Common myeloid progenitor, CD34-positive (primary cell): ENCODE measurements around the gene CCNG2.
A peak's percentile ranks its signal among the peaks of the same experiment; 100 is the strongest.

Source experiments
- CTCF ChIA-PET: fragments of 350-600 bp; sonication (Branson Sonifier 250); formaldehyde crosslinking; loops from one replicate; lab custom pipeline; 2021; ENCODE audit warnings: antibody characterized with exemption; lab: Charles Lee
- POLR2A ChIA-PET: fragments of 350-600 bp; sonication (Branson Sonifier 250); formaldehyde crosslinking; loops from one replicate; lab custom pipeline; 2021; ENCODE audit warnings: antibody characterized with exemption; lab: Charles Lee
- DNase-seq, 3 donors: peaks; one replicate each; pipeline versions ENCODE4 v3.0.0 to v3.0.0-alpha.2; 2013
- H3K27ac ChIP-seq, 2 experiments: 1 replicate in 1 of 2; 2 replicates in 1 of 2; pipeline ENCODE4 v1.7.0; 2013; ENCODE audit warnings: inconsistent platforms in 2 of 2, low read length in 2 of 2, mild to moderate bottlenecking in 2 of 2, low read depth in 1 of 2, moderate library complexity in 1 of 2; ENCODE audit not compliant: severe bottlenecking in 2 of 2, insufficient read depth in 1 of 2, poor library complexity in 1 of 2
- H3K27me3 ChIP-seq, 5 experiments: replicated peaks in 2 of 5; 1 replicate in 3 of 5; 2 replicates in 2 of 5; pipeline versions ENCODE4 v1.6.1 to v1.7.0; 2013; ENCODE audit warnings: low read length in 4 of 5, mild to moderate bottlenecking in 2 of 5, moderate library complexity in 2 of 5, inconsistent platforms in 1 of 5; ENCODE audit not compliant: insufficient read depth in 5 of 5, control insufficient read depth in 4 of 5
- H3K36me3 ChIP-seq, 4 experiments: 1 replicate in 2 of 4; 2 replicates in 2 of 4; pipeline versions ENCODE4 v1.6.1 to v1.7.0; 2013; ENCODE audit warnings: low read length in 3 of 4, control low read depth in 1 of 4, mild to moderate bottlenecking in 1 of 4; ENCODE audit not compliant: control insufficient read depth in 4 of 4, insufficient read depth in 4 of 4
- H3K4me1 ChIP-seq, 4 experiments: 1 replicate in 3 of 4; 2 replicates in 1 of 4; pipeline versions ENCODE4 v1.6.1 to v1.7.1; 2013; ENCODE audit warnings: low read length in 3 of 4, mild to moderate bottlenecking in 3 of 4, control low read depth in 1 of 4, inconsistent platforms in 1 of 4, moderate library complexity in 1 of 4; ENCODE audit not compliant: control insufficient read depth in 4 of 4, insufficient read depth in 4 of 4; ENCODE audit errors: control extremely low read depth in 1 of 4
- H3K4me3 ChIP-seq, 7 experiments: 1 replicate in 4 of 7; 2 replicates in 3 of 7; pipeline versions ENCODE4 v1.5.1 to v1.7.0; 2013; ENCODE audit warnings: mild to moderate bottlenecking in 7 of 7, low read length in 6 of 7, moderate library complexity in 6 of 7, inconsistent platforms in 2 of 7, low read depth in 2 of 7, control low read depth in 1 of 7; ENCODE audit not compliant: insufficient read depth in 4 of 7, control insufficient read depth in 1 of 7; ENCODE audit errors: extremely low read depth in 1 of 7
- H3K9me3 ChIP-seq, 5 experiments: 1 replicate in 4 of 5; 2 replicates in 1 of 5; pipeline versions ENCODE4 v1.6.1 to v1.7.1; 2013; ENCODE audit warnings: low read length in 4 of 5, mild to moderate bottlenecking in 2 of 5, inconsistent platforms in 1 of 5, low read depth in 1 of 5, moderate library complexity in 1 of 5; ENCODE audit not compliant: control insufficient read depth in 4 of 5, insufficient read depth in 2 of 5; ENCODE audit errors: control extremely low read depth in 1 of 5
- WGBS: methylation state at CpG from one replicate; pipeline ENCODE4 v1.1.5; 2013; ENCODE audit not compliant: insufficient coverage; 5-methylcytosine and 5-hydroxymethylcytosine counted together

The CCNG2 gene

DNA sequence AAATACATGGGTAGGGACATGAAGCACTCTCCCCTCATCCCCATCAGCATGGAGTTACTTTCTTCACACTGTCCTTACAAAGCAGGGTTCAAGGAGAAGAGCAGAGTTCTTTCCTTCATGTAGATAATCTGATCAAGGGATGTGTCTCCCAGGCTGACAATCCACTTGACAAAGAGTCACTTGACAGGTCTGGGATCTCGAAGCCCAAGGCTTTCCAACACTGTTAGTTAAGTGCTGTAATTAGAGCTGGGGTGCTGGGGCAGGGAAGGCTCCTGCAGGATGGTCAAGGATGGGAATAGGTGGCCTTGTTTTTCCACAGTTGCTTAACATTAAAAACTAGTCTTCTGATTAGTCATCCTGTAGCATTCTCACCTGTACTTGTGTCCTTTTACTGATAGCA, 38.0 kb downstream of the CCNG2 start:
- ChIA-PET POLR2A (interaction anchor here (1.9 kb wide), 1 partner anchor 37 kb away, joined by 8 read pairs; the partner anchor contains the start of gene CCNG2), CTCF (interaction anchor here (0.9 to 18.9 kb wide), 6 partner anchors 9 to 146 kb away, joined by 3 to 364 read pairs (median 4); no protein-coding TSS in a partner anchor)
- H3K27me3 ChIP-seq = no peaks in the 10 kb centered on the region
- no peak overlapping the region for H3K4me3 ChIP-seq
- DNase-seq = no peak
- peaks cover 13 to 36% (median 22%) of the 10 kb centered on the region in 4 experiments for H3K4me1 ChIP-seq
- no peaks in the 10 kb centered on the region for H3K36me3 ChIP-seq
- H3K27ac ChIP-seq = no peak overlapping the region
- WGBS = no CpG with 5 or more reads among the region's 1 CpG
- no peaks in the 10 kb centered on the region for H3K9me3 ChIP-seq

DNA sequence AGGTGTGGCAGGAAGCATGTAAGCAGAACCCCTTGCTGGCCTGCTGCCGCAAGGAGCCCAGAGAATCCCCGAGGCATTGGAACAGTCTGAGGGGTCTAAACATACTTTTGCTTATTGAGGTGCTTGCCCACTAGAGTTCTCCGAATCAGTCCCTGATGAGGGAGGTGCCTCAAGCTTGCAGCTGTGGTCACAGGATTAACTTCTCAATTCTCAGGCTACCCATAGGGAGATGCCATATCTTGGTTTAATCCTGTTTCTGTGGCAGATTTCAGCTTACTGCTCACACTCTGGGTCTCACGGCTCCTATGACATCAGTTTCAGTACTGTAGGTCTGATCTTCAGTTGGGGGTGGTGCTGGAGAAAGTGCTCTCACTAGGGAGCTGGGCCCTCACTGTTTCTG, 39.9 kb downstream of the CCNG2 start:
- POLR2A ChIA-PET = interaction anchor here (0.6 kb wide), 1 partner anchor 116 kb away, joined by 3 read pairs; no protein-coding TSS in a partner anchor
- WGBS = 11% methylated on average over 4 of the region's 4 CpGs
- Histone ChIP-seq H3K4me3 (no peak overlapping the region), H3K36me3 (no peaks in the 10 kb centered on the region), H3K9me3 (no peaks in the 10 kb centered on the region), H3K4me1 (peaks cover 13 to 36% (median 22%) of the 10 kb centered on the region in 4 experiments), H3K27ac (no peak overlapping the region), H3K27me3 (no peaks in the 10 kb centered on the region)
- CTCF ChIA-PET = interaction anchor here (0.8 to 18.9 kb wide), 8 partner anchors 11 to 147 kb away, joined by 3 to 364 read pairs (median 4); no protein-coding TSS in a partner anchor
- peak; percentile 58 to 96 (median 95) for DNase-seq

DNA sequence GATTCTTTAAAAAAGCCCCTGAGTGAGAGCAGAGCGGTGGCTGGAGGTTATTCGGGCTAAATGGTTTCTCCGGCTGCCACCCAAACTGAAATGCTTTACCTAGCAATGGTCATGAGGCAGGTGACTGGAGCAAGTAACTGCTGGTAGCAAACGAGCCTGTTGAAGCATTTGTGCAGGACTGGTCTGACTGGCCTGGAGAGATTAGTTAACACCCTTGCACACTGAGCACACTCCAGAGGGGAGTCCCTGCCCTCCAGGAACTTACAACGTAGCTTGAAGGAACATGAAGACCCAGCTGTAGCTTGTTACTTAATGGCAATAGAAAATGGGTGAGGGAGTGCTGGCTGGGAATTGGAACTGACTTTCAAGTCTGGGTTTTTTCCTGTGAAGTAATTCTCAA, 40.4 kb downstream of the CCNG2 start:
- Histone ChIP-seq H3K4me1 (peaks cover 13 to 36% (median 22%) of the 10 kb centered on the region in 4 experiments), H3K27me3 (no peaks in the 10 kb centered on the region), H3K27ac (no peak overlapping the region), H3K4me3 (no peak overlapping the region), H3K36me3 (no peaks in the 10 kb centered on the region), H3K9me3 (no peaks in the 10 kb centered on the region)
- 97% methylated on average over 4 of the region's 5 CpGs for WGBS
- DNase-seq = no peak
- POLR2A ChIA-PET = interaction anchor here (0.6 kb wide), 1 partner anchor 116 kb away, joined by 3 read pairs; no protein-coding TSS in a partner anchor
- CTCF ChIA-PET = interaction anchor here (0.6 to 18.9 kb wide), 10 partner anchors 10 to 148 kb away, joined by 3 to 364 read pairs (median 4); no protein-coding TSS in a partner anchor

DNA sequence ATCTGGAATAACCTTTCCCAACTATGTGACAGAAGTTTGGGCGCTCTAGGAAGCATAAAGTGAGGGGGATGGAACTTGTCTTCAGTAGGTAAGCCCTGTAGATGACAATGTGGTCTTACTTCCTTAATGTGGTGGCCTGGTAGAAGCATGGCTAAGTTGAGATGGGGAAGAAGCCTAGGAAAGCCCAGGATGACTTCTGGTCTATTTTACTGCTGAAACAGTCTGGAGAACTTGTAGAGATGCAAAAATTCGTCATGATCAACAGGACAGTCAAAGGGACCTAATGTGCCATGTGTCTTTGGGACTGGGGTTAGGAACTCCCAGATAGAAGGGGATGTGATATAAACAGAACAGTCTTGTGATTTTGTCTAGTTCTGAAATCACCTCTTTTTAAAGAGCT, 40.8 kb downstream of the CCNG2 start:
- DNase-seq = no peak
- H3K4me3 ChIP-seq = no peak overlapping the region
- H3K27ac ChIP-seq = no peak overlapping the region
- H3K4me1 ChIP-seq = peaks cover 13 to 36% (median 22%) of the 10 kb centered on the region in 4 experiments
- POLR2A ChIA-PET = no interaction called here
- WGBS = 100% methylated on average over 1 of the region's 2 CpGs
- CTCF ChIA-PET = interaction anchor here (0.6 to 18.9 kb wide), 9 partner anchors 10 to 148 kb away, joined by 3 to 364 read pairs (median 4); no protein-coding TSS in a partner anchor
- no peaks in the 10 kb centered on the region for H3K27me3 ChIP-seq
- H3K9me3 ChIP-seq = no peaks in the 10 kb centered on the region
- no peaks in the 10 kb centered on the region for H3K36me3 ChIP-seq

DNA sequence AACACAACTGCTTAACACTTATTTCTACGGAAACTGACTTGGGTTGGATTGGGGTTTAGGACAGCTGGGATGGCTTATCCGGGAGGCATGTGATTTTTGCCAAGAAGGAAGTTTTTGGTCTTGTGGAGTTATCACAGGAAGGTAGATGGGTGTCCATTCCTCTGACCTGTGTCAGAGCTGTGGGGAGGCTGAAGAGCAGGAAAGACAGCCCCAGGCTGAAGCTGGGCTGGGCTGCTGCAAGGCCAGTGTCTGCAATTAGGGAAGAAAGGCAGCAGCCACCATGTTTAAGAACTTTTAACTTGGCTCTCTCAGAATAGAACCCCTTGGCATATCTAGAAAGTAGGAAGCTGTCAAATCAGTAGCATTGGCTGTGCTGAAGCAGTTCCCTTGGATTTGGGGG, 42.3 kb downstream of the CCNG2 start:
- Histone ChIP-seq H3K27me3 (no peaks in the 10 kb centered on the region), H3K9me3 (no peaks in the 10 kb centered on the region), H3K4me1 (peaks cover 5 to 26% (median 15%) of the 10 kb centered on the region in 4 experiments), H3K27ac (no peak overlapping the region), H3K4me3 (no peak overlapping the region), H3K36me3 (no peaks in the 10 kb centered on the region)
- 80% methylated on average over 1 of the region's 2 CpGs for WGBS
- ChIA-PET POLR2A (no interaction called here), CTCF (interaction anchor here (0.9 to 18.9 kb wide), 9 partner anchors 9 to 150 kb away, joined by 3 to 364 read pairs (median 6); no protein-coding TSS in a partner anchor)
- DNase-seq = no peak

DNA sequence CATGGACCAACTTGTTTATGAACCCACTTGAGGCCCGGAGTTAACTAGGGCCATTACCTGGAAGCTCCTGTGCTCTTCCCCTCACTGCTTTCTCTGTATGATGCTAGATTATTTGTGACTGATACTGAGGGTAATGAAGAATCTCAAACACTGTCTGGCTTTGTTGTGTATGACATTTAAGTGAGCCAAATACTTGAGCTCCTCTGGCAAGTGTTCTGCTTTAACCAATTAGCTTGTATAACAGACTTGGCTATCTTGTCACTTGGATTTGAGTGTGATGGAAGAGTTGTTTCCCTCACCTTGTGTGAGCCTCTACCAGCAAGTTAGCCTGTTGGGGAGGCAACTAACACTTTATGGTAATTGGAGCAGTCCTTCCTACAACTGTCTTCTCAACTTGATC, 42.7 kb downstream of the CCNG2 start:
- H3K4me3 ChIP-seq = no peak overlapping the region
- peaks cover under 1 to 22% (median 10%) of the 10 kb centered on the region in 4 experiments for H3K4me1 ChIP-seq
- H3K9me3 ChIP-seq = no peaks in the 10 kb centered on the region
- no peak overlapping the region for H3K27ac ChIP-seq
- DNase-seq = no peak
- WGBS = no CpG with 5 or more reads among the region's 1 CpG
- CTCF ChIA-PET = interaction anchor here (0.9 to 18.9 kb wide), 7 partner anchors 9 to 150 kb away, joined by 3 to 364 read pairs (median 8); no protein-coding TSS in a partner anchor
- no peaks in the 10 kb centered on the region for H3K36me3 ChIP-seq
- POLR2A ChIA-PET = no interaction called here
- H3K27me3 ChIP-seq = no peaks in the 10 kb centered on the region

DNA sequence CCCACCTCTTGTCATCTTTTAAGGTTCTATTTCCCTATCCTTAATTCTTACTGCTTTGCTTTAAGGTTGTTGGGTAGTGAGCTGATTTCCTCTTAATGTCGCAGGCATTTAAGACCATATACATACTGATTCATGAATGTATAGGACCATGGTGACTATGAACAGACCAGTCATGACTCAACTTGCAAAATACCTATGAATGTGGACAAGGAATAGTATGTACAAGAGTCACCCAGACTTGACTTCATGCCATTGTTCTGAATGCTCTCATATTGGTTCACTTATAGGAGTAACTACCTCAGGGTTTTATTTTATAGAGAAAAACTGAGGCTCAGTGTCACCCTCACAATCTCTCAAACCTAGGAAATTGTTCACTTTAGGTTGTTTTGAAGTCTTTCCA, 44.3 kb downstream of the CCNG2 start:
- no peak for DNase-seq
- no peaks in the 10 kb centered on the region for H3K9me3 ChIP-seq
- CTCF ChIA-PET = interaction anchor here (0.9 to 18.9 kb wide), 11 partner anchors 8 to 152 kb away, joined by 3 to 364 read pairs (median 4); no protein-coding TSS in a partner anchor
- peaks cover 0 to 16% (median 8%) of the 10 kb centered on the region in 4 experiments for H3K4me1 ChIP-seq
- no peak overlapping the region for H3K27ac ChIP-seq
- POLR2A ChIA-PET = no interaction called here
- H3K27me3 ChIP-seq = no peaks in the 10 kb centered on the region
- H3K36me3 ChIP-seq = no peaks in the 10 kb centered on the region
- WGBS = no CpG with 5 or more reads among the region's 1 CpG
- no peak overlapping the region for H3K4me3 ChIP-seq
